Endothelial cell of umbilical vein (primary cell): ENCODE results near the gene GJA9. TPM values are rescaled to one million over a fixed set of nuclear protein-coding genes. Genes with fewer than 3 reads are reported as not detected.

Experiments used
- BruUV-seq: library from RNA; stranded (reverse); fragments of 400-500 nt; replicated peaks from 2 replicates; lab custom pipeline; 2021; lab: Mats Ljungman, UMichigan
- CTCF ChIA-PET: fragments of 300-600, 350-600 bp; sonication (Branson Sonifier 250); formaldehyde crosslinking; loops from one replicate; lab custom pipeline; 2021; ENCODE audit warnings: antibody characterized with exemption, inconsistent platforms; lab: Charles Lee
- POLR2A ChIA-PET: fragments of 300-600, 350-600 bp; sonication (Branson Sonifier 250); formaldehyde crosslinking; loops from one replicate; lab custom pipeline; 2021; ENCODE audit warnings: antibody characterized with exemption, inconsistent platforms; lab: Charles Lee
- DNase-seq: peaks from one replicate; pipeline ENCODE4 v3.0.0-alpha.2; 2011; ENCODE audit warnings: low read depth, low spot score
- FAIRE-seq: peaks from 2 replicates; lab custom pipeline; 2011; peaks lifted over from hg19 to GRCh38; lab: Jason Lieb, UNC
- H2AFZ ChIP-seq: 2 replicates; pipeline ENCODE4 v1.6.0; 2012; ENCODE audit warnings: low read depth, low read length, control low read depth, inconsistent platforms
- H3K27ac ChIP-seq: 2 replicates; pipeline ENCODE4 v1.5.1; 2011; ENCODE audit warnings: low read depth, mild to moderate bottlenecking, control low read depth, low read length, moderate library complexity; ENCODE audit not compliant: insufficient read depth
- H3K27me3 ChIP-seq, 2 experiments: 2 replicates each; pipeline versions ENCODE4 v1.6.0 to v1.6.1; 2011; ENCODE audit warnings: low read length in 2 of 2, mixed read lengths in 1 of 2; ENCODE audit not compliant: control insufficient read depth in 2 of 2, insufficient read depth in 2 of 2
- H3K36me3 ChIP-seq, 2 experiments: 2 replicates in 1 of 2; 3 replicates in 1 of 2; pipeline ENCODE4 v1.5.1; 2011; ENCODE audit warnings: low read length in 2 of 2, mild to moderate bottlenecking in 1 of 2, moderate library complexity in 1 of 2; ENCODE audit not compliant: control insufficient read depth in 2 of 2, insufficient read depth in 2 of 2; ENCODE audit errors: extremely low read depth in 1 of 2
- H3K4me1 ChIP-seq: 3 replicates; pipeline ENCODE4 v1.5.1; 2011; ENCODE audit warnings: mild to moderate bottlenecking, low read length; ENCODE audit not compliant: control insufficient read depth, insufficient read depth; ENCODE audit errors: extremely low read depth
- H3K4me2 ChIP-seq: 2 replicates; pipeline ENCODE4 v1.6.1; 2011; ENCODE audit warnings: low read length, control low read depth, mixed read lengths; ENCODE audit not compliant: insufficient read depth
- H3K4me3 ChIP-seq, 3 experiments: fragments of 200-600 bp in 1 of 3; sonication (generic), shearing (Covaris generic) in 1 of 3; replicated peaks in 1 of 3; 2 replicates each; pipeline ENCODE4 v1.5.1; 2011 to 2016; ENCODE audit warnings: control low read depth in 3 of 3, low read length in 3 of 3, mild to moderate bottlenecking in 2 of 3, inconsistent platforms in 1 of 3, low read depth in 1 of 3, moderate library complexity in 1 of 3; ENCODE audit not compliant: insufficient read depth in 1 of 3
- H3K79me2 ChIP-seq: 2 replicates; pipeline ENCODE4 v1.6.0; 2012; ENCODE audit warnings: low read length, inconsistent platforms; ENCODE audit not compliant: control insufficient read depth, insufficient read depth
- H3K9ac ChIP-seq: replicated peaks from 2 replicates; pipeline ENCODE3; 2011; ENCODE audit warnings: low read length, control low read depth; ENCODE audit not compliant: insufficient read depth; ENCODE audit errors: extremely low read depth
- H3K9me1 ChIP-seq: replicated peaks from 3 replicates; pipeline ENCODE4 v1.6.0; 2011; ENCODE audit warnings: mild to moderate bottlenecking, low read length; ENCODE audit not compliant: control insufficient read depth, insufficient read depth; ENCODE audit errors: extremely low read depth
- H3K9me3 ChIP-seq: replicated peaks from 2 replicates; pipeline ENCODE4 v1.5.1; 2012; ENCODE audit warnings: low read length, inconsistent platforms; ENCODE audit not compliant: control insufficient read depth, insufficient read depth
- H4K20me1 ChIP-seq: replicated peaks from 2 replicates; pipeline ENCODE3; 2011; ENCODE audit warnings: mild to moderate bottlenecking, low read length; ENCODE audit not compliant: control insufficient read depth, insufficient read depth; ENCODE audit errors: extremely low read depth
- CTCF ChIP-seq, 2 donors: IDR thresholded peaks; 1 replicate in 1 of 2; 2 replicates in 1 of 2; pipeline ENCODE4 v1.5.1; 2011; ENCODE audit warnings: low read length in 2 of 2, mild to moderate bottlenecking in 2 of 2, moderate library complexity in 2 of 2, control low read depth in 1 of 2, inconsistent platforms in 1 of 2, low read depth in 1 of 2; ENCODE audit not compliant: insufficient read depth in 1 of 2; ENCODE audit errors: extremely low read depth in 1 of 2
- EZH2 ChIP-seq: IDR thresholded peaks from 2 replicates; pipeline ENCODE4 v1.6.1; 2012; ENCODE audit warnings: borderline replicate concordance, low read depth, mild to moderate bottlenecking, moderate library complexity, low read length, inconsistent platforms; ENCODE audit not compliant: severe bottlenecking
- FOS ChIP-seq: IDR thresholded peaks from 2 replicates; pipeline ENCODE4 v1.6.1; 2011; ENCODE audit warnings: mild to moderate bottlenecking, low read length, moderate library complexity, borderline replicate concordance; ENCODE audit not compliant: insufficient read depth
- GATA2 ChIP-seq: IDR thresholded peaks from 2 replicates; pipeline ENCODE4 v1.7.0; 2011; ENCODE audit warnings: low read depth, mild to moderate bottlenecking, moderate library complexity, mixed read lengths, low read length; ENCODE audit not compliant: insufficient read length, insufficient read depth
- JUN ChIP-seq: IDR thresholded peaks from 2 replicates; pipeline ENCODE4 v1.6.1; 2011; ENCODE audit warnings: borderline replicate concordance, low read depth; ENCODE audit not compliant: insufficient read length, insufficient read depth
- MYC ChIP-seq: IDR thresholded peaks from one replicate; pipeline ENCODE4 v1.6.1; 2011; ENCODE audit warnings: mild to moderate bottlenecking, low read depth, low read length
- POLR2A ChIP-seq: IDR thresholded peaks from 2 replicates; pipeline ENCODE4 v1.6.1; 2012; ENCODE audit warnings: low read depth, mild to moderate bottlenecking, control low read depth, low read length
- POLR2AphosphoS5 ChIP-seq: IDR thresholded peaks from 2 replicates; pipeline ENCODE4 v1.6.1; 2012; ENCODE audit warnings: low read depth, mild to moderate bottlenecking, control low read depth, low read length, moderate library complexity; ENCODE audit not compliant: insufficient read depth
- dilution Hi-C: fragments of 300-500 bp; cut with MboI; formaldehyde crosslinking; loops from one replicate; pipeline ENCODE4 v1.15.0; 2019; ENCODE audit warnings: low sequenced_read_pairs; ENCODE audit not compliant: extremely low pct_ligation_motif_present
- intact Hi-C: fragments of 100-400 bp; cut with micrococcal nuclease; formaldehyde crosslinking; loops from one replicate; pipeline ENCODE4 v1.10.0; 2022
- polyA plus RNA-seq, 4 experiments: library from polyadenylated mRNA; depleted of rRNA in 3 of 4; stranded (reverse) in 3 of 4; unstranded in 1 of 4; fragments of >200 nt; gene quantifications; 2 replicates each; pipeline versions ENCODE4 v1.2.1 to v1.2.3, GENCODE V29; 2011 to 2012; ENCODE audit warnings: missing spikeins in 1 of 4
- total RNA-seq: library from RNA; stranded (reverse); gene quantifications from 2 replicates; pipeline ENCODE4 v1.2.3, GENCODE V29; 2021
- TF ChIP-seq, protein P1 (sequence below): IDR thresholded peaks from 2 replicates; pipeline ENCODE4 v1.6.1; 2011; ENCODE audit not compliant: insufficient read depth, insufficient read length

Gene GJA9
- total and polyA plus RNA-seq, 2 donors (not counting 3 experiments of a cell fraction or from before 2014, with no cell fraction given) = not detected

DNA sequence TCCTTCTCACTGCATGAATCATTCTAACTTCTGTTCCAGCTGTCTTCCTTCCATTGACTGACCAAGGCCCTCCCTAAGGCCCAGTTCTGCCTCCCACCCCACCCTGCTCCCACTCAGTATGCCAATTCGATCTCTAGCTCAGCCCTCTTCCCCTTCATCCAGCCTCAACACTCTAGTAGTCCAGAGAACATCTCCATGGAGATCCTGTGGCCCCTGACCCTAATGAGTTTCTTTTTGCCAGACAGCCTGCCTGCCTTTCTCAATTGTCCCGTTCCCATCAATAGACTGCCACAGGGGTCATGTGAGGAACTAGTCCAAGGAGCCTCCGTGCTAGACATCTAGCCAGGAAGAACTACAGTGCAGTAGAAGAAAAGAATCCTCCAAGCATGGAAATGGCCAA lies 48.2 kb downstream of the GJA9 start:
- no peaks in the 10 kb centered on the region for H3K9me1 ChIP-seq
- FAIRE-seq = no peak
- no peak for TF ChIP-seq MYC
- TF ChIP-seq FOS = no peak
- no peak for TF ChIP-seq POLR2A
- no peak for TF ChIP-seq JUN
- TF ChIP-seq POLR2AphosphoS5 = no peak
- no peak for TF ChIP-seq EZH2
- TF ChIP-seq, protein P1, sequence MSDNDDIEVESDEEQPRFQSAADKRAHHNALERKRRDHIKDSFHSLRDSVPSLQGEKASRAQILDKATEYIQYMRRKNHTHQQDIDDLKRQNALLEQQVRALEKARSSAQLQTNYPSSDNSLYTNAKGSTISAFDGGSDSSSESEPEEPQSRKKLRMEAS = no peak
- TF ChIP-seq CTCF (IDR thresholded peaks at IDR 0.05; ENCODE audit: extremely low read depth in 1 of 2, insufficient read depth in 1 of 2, low read depth in 1 of 2, low read length in 2 of 2) = no peak
- TF ChIP-seq GATA2 = no peak
- no peak overlapping the region for H3K27ac ChIP-seq
- H2AFZ ChIP-seq = no peak overlapping the region
- no peak overlapping the region for H3K4me3 ChIP-seq
- ChIA-PET POLR2A (no interaction called here), CTCF (interaction anchor here (0.9 to 1.6 kb wide), 4 partner anchors 14 to 974 kb away, joined by 3 to 6 read pairs (median 4); partner anchors contain the start of gene MTF1)
- DNase-seq = no peak
- H3K79me2 ChIP-seq = no peaks in the 10 kb centered on the region
- dilution Hi-C loops (no loop called here), intact Hi-C loops (loop anchor here (10.0 kb wide), 1 partner anchor 718 kb away; no protein-coding TSS in a partner anchor)
- no peaks in the 10 kb centered on the region for H3K9me3 ChIP-seq
- no peaks in the 10 kb centered on the region for H4K20me1 ChIP-seq
- BruUV-seq = no TSS peak
- no peaks in the 10 kb centered on the region for H3K4me1 ChIP-seq
- peaks cover 0 to under 1% of the 10 kb centered on the region in 2 experiments for H3K36me3 ChIP-seq
- peaks cover 23 to 26% of the 10 kb centered on the region in 2 experiments for H3K27me3 ChIP-seq
- H3K4me2 ChIP-seq = no peak overlapping the region
- no peak overlapping the region for H3K9ac ChIP-seq
